GM12801 (cell line): ENCODE data around the gene MNAT1.

ENCODE experiments used
- TF ChIP-seq, protein P1 (sequence below): IDR thresholded peaks from one replicate; pipeline ENCODE4 v1.5.1; 2011; ENCODE audit warnings: control low read depth; ENCODE audit not compliant: insufficient read length; ENCODE audit errors: extremely low read depth

MNAT1 gene

GRCh38 chr14:60856111-60856510 is 121.5 kb downstream of the MNAT1 start:
- TF ChIP-seq, protein P1, sequence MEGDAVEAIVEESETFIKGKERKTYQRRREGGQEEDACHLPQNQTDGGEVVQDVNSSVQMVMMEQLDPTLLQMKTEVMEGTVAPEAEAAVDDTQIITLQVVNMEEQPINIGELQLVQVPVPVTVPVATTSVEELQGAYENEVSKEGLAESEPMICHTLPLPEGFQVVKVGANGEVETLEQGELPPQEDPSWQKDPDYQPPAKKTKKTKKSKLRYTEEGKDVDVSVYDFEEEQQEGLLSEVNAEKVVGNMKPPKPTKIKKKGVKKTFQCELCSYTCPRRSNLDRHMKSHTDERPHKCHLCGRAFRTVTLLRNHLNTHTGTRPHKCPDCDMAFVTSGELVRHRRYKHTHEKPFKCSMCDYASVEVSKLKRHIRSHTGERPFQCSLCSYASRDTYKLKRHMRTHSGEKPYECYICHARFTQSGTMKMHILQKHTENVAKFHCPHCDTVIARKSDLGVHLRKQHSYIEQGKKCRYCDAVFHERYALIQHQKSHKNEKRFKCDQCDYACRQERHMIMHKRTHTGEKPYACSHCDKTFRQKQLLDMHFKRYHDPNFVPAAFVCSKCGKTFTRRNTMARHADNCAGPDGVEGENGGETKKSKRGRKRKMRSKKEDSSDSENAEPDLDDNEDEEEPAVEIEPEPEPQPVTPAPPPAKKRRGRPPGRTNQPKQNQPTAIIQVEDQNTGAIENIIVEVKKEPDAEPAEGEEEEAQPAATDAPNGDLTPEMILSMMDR = no peak

- TF ChIP-seq, protein P1 = no peak
Observed at GRCh38 chr14:60859525-60859924, 125.0 kb downstream of the MNAT1 start.

GRCh38 chr14:60861545-60862140 is 127.1 kb downstream of the MNAT1 start:
- TF ChIP-seq, protein P1 = no peak

DNA sequence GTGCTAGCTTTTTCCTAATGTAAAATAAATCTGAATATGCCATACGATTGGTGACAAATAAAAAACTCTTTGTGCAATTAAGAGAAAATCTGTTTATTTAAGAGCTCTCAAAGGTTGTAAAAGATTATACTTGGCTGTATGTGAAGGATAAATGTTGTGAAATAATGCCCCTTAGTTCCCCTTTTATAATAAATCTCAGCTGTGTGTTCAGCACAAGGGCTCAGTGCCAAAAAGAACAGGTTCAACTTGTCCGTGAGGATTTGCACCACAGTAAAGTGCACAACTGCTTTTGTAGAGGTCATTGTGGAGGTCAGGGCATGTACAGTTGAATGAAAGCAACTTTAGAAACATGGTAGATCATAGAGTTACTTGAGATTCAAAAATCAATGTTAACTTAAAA is 127.7 kb downstream of the MNAT1 start:
- TF ChIP-seq, protein P1 = no peak

- TF ChIP-seq, protein P1 = no peak
Observed at GRCh38 chr14:60863249-60863648, 128.7 kb downstream of the MNAT1 start.

DNA sequence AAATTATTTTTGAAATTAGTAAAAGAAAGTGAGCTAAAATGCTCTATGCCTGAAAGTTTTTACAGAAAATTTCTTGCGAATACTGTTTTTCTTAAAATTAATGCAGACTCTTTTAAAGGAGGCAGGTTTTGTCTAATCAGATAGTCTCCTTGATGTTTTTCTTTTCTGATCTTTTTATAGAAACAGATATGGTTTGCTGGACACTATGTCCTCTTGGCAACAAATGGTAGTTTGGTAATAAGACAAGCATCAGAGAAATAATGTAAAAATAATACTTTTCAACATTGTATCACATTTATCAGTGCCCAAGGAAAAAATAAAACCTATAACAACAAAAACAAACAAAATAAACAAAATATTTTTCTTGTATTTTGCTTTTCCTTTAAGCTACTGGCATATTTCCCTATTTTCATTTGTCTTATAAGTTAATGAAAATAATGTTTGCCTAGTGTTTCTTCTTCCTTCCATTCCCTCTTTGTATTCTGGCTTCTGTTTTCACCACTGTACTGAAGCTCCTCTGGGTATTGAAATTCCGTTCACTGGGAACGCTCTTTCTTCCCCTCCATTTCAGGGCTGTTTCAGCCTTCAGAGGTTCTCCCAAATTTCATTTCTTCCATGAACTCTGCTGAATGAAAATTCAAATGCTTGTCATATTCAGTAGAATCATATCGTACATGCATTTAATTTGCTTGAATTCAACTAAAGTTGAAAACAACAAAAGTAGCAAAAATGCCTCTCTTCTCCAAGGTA is 131.0 kb downstream of the MNAT1 start:
- TF ChIP-seq, protein P1 = no peak

- TF ChIP-seq, protein P1 = no peak
Observed at GRCh38 chr14:60867503-60868172, 133.1 kb downstream of the MNAT1 start.
